Endothelial cell (in vitro differentiated cells): ENCODE results near the gene MEN1. TPM values are rescaled to one million over a fixed set of nuclear protein-coding genes. Genes with fewer than 3 reads are reported as not detected.

Experiments
- DNase-seq: peaks from one replicate; pipeline ENCODE4 v3.0.0; 2021; ENCODE audit warnings: low spot score
- H3K27ac Mint-ChIP-seq: one replicate; pipeline ENCODE4 v1.8.0; 2021; ENCODE audit warnings: mixed read lengths, inconsistent platforms; ENCODE audit not compliant: unreplicated experiment
- H3K27me3 Mint-ChIP-seq: one replicate; pipeline ENCODE4 v1.8.0; 2021; ENCODE audit warnings: mild to moderate bottlenecking, moderate library complexity, mixed read lengths, inconsistent platforms; ENCODE audit not compliant: unreplicated experiment
- H3K36me3 Mint-ChIP-seq: one replicate; pipeline ENCODE4 v1.8.0; 2021; ENCODE audit warnings: mild to moderate bottlenecking, low read depth, mixed read lengths, inconsistent platforms; ENCODE audit not compliant: unreplicated experiment
- H3K4me1 Mint-ChIP-seq: one replicate; pipeline ENCODE4 v1.8.0; 2021; ENCODE audit warnings: mild to moderate bottlenecking, mixed read lengths, inconsistent platforms; ENCODE audit not compliant: unreplicated experiment
- H3K4me3 Mint-ChIP-seq: one replicate; pipeline ENCODE4 v1.8.0; 2021; ENCODE audit warnings: mild to moderate bottlenecking, mixed read lengths, inconsistent platforms; ENCODE audit not compliant: unreplicated experiment
- H3K9me3 Mint-ChIP-seq: one replicate; pipeline ENCODE4 v1.8.0; 2021; ENCODE audit warnings: mixed read lengths, inconsistent platforms; ENCODE audit not compliant: unreplicated experiment
- total RNA-seq: library from RNA; stranded (reverse); fragmentation: NEBNext Ultra II Directional; extraction: Animal tissue kit (Norgen Biotek cat#: 25700); gene quantifications from one replicate; pipeline ENCODE4 v1.2.1, GENCODE V29; 2021; ENCODE audit not compliant: unreplicated experiment
- TF ChIP-seq, protein P1 (sequence below): fragments of 200-600 bp; sonication (generic); IDR thresholded peaks from one replicate; pipeline ENCODE4 v1.5.0; 2021; ENCODE audit warnings: antibody characterized with exemption; ENCODE audit not compliant: unreplicated experiment

Gene MEN1
- total RNA-seq, 1 donor from 2014 or later, result 56.3 TPM

DNA sequence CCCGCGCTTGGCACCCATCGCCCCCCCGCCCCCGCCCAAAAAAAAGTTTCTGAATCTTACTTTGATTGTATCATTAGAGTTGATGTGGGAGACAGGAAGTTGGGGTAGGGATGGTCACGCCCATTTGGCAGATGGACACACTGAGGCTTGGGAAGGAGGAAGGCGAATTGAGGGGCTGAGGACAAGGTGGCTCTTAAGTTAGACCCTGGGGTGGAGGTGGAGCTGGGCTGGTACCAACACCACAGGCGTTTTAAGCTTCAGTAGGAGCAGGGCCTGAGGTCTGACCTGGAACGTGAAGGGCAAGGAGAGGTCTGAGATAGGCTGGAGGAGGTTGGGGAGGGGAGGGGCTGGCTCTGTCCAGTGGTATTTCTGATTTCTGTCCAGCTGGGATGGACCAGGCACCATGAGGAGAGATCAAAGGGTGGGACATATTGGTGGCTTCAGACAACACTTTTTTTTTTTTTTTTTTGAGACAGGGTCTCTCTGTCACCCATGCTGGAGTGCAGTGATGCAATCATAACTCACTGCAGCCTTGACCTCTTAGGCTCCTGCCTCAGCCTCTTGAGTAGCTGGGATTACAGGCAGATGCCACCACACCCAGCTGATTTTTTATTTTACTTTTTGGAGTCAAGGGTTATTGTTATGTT, 34.9 kb upstream of the MEN1 start:
- no peaks in the 10 kb centered on the region for H3K9me3 Mint-ChIP-seq
- no peak overlapping the region for H3K27ac Mint-ChIP-seq
- H3K4me1 Mint-ChIP-seq, result peaks cover 6% of the 10 kb centered on the region
- peaks cover 11% of the 10 kb centered on the region for H3K27me3 Mint-ChIP-seq
- H3K36me3 Mint-ChIP-seq, result no peaks in the 10 kb centered on the region
- DNase-seq, result no peak
- peak overlapping the region; percentile 72 for H3K4me3 Mint-ChIP-seq
- TF ChIP-seq, protein P1, sequence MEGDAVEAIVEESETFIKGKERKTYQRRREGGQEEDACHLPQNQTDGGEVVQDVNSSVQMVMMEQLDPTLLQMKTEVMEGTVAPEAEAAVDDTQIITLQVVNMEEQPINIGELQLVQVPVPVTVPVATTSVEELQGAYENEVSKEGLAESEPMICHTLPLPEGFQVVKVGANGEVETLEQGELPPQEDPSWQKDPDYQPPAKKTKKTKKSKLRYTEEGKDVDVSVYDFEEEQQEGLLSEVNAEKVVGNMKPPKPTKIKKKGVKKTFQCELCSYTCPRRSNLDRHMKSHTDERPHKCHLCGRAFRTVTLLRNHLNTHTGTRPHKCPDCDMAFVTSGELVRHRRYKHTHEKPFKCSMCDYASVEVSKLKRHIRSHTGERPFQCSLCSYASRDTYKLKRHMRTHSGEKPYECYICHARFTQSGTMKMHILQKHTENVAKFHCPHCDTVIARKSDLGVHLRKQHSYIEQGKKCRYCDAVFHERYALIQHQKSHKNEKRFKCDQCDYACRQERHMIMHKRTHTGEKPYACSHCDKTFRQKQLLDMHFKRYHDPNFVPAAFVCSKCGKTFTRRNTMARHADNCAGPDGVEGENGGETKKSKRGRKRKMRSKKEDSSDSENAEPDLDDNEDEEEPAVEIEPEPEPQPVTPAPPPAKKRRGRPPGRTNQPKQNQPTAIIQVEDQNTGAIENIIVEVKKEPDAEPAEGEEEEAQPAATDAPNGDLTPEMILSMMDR, result no peak

DNA sequence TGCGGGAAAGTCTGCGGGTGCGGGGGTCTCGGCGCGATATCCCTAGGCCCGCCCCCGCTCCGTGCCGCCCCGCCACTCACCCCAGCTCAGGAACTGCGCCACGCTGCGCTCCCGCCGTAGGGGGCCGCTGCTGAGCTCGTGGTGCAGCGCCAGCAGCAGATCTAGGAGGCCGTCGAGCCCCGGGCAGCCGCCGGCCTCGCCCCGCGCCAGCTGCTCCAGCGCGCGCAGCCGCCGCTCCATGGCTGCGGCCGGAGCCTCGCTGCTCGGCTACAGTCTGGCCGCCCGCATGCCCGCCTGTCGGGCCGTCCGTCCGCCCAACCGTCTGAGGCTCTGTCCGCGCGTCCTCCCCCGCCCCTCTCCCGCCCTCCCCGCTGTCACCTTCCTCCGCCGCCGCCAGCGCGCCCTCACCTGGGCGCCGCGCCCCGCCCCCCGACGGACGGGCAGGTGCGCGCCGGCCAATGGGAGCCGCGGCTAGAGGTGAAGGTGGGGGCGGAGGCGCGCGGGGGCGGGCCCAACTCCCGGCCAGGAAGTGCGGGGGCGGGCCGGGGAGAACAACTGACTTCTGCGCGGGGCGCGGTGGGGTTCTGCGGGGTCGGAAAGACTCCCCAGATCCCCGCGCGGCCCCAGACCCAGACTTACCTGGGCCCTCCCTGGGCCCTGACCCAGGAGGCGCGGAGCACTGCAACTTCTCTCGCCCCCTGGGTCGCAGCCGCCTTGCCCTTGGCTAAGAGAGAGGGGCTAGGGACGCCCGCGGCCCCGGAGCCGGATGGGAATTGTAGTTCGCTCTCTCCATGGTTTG, 34.2 kb upstream of the MEN1 start, which contains the start of gene CDC42BPG:
CDC42BPG (minus strand) TSS at position 324 of the 799 bp plus-strand sequence; CDS start at position 240, 84 bp downstream.
- peaks cover 7% of the 10 kb centered on the region for H3K4me1 Mint-ChIP-seq
- no peaks in the 10 kb centered on the region for H3K9me3 Mint-ChIP-seq
- peaks cover 10% of the 10 kb centered on the region for H3K27me3 Mint-ChIP-seq
- H3K27ac Mint-ChIP-seq, result no peak within 1 kb of the TSS
- peaks cover 1% of the 10 kb centered on the region for H3K36me3 Mint-ChIP-seq
- TF ChIP-seq, protein P1, result peak; percentile 51
- H3K4me3 Mint-ChIP-seq, result peak within 1 kb of the TSS; percentile 92
- DNase-seq, result peak; percentile 80

DNA sequence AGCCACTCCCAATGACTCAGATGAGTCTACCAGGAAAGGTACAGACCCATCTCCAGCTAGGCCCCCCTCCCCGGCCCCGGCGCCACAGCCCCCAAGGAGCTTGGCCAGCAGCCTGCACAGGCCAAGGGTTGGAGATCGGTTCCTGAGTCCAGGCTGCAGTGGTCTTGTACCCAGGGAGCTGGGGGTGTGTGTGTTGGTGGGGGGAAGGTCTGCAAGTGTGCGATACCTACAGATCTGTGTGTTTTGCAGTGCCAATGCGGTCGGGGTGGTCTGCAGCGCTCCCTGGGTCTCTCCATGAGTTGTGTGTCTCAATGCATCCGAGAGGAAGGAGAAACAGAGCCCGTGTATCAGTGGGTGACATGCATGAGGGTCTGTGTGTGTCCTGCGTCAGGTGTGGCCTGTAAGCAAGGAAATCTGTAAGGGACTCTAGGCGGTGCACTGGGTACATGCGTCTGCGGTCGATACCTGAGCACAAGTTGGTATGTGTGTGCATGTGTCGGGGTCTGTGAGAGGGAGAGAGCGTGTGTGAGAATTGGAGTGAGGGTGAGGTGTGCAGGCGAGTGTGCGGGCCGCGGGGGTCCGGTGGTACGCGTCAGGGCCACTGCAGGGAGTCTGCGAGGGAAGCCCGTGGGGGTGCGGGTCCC, 33.5 kb upstream of the MEN1 start:
- TF ChIP-seq, protein P1, result no peak
- DNase-seq, result no peak
- Mint-ChIP-seq H3K9me3 (no peaks in the 10 kb centered on the region), H3K36me3 (peaks cover 3% of the 10 kb centered on the region), H3K4me1 (peaks cover 8% of the 10 kb centered on the region), H3K4me3 (peak overlapping the region; percentile 92), H3K27me3 (peaks cover 10% of the 10 kb centered on the region), H3K27ac (no peak overlapping the region)

DNA sequence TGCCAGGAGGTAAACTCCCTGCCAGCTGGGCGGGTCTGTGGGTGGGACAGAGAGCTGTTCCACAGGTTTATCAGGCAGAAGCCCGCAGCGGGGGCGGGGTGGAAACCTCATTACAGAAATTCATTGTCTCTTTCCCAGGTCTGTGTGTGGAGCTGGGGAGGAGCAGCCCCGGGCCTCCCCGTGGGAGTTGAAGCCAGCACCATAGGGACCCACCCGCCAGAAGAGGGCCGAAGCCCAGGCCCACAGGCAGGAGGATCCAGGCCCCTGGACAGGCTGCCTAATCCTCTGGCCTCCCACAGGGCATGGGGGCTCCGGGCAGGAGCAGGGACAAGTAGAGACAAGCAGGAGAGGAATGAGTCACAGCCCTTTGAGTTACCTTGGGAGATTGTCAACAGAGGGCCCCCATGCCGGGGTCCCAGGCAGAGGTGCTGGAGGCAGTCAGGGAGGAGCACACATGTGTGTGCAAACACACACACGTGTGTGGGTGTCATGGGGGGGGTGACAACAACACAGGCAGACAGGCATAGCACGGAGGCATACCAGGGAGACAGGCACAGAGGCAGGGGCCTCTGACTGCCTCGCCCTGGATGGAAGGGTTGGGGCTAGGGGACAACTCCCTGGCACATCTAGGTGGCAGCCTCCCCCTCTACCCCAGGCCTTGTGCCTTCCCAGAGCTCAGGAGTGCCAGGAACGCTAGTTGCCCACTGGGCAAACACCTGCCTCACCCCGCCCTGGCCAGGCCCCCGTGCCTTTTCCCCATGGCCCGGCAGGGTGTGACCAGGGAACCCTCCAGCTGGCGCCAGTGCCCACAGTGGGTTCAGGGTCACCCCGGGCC, 32.7 kb upstream of the MEN1 start:
- peaks cover 7% of the 10 kb centered on the region for H3K27me3 Mint-ChIP-seq
- no peak for DNase-seq
- no peak overlapping the region for H3K27ac Mint-ChIP-seq
- TF ChIP-seq, protein P1, result no peak
- H3K4me1 Mint-ChIP-seq, result peaks cover 8% of the 10 kb centered on the region
- H3K4me3 Mint-ChIP-seq, result no peak overlapping the region
- H3K9me3 Mint-ChIP-seq, result no peaks in the 10 kb centered on the region
- peaks cover 3% of the 10 kb centered on the region for H3K36me3 Mint-ChIP-seq
